ENCODE results near the gene SACM1L.
"Not testable (repeated sequence)": the region's sequence is repeated elsewhere in the genome, so short reads cannot be mapped to it uniquely, and the experiment has no call there.

Gene SACM1L

DNA sequence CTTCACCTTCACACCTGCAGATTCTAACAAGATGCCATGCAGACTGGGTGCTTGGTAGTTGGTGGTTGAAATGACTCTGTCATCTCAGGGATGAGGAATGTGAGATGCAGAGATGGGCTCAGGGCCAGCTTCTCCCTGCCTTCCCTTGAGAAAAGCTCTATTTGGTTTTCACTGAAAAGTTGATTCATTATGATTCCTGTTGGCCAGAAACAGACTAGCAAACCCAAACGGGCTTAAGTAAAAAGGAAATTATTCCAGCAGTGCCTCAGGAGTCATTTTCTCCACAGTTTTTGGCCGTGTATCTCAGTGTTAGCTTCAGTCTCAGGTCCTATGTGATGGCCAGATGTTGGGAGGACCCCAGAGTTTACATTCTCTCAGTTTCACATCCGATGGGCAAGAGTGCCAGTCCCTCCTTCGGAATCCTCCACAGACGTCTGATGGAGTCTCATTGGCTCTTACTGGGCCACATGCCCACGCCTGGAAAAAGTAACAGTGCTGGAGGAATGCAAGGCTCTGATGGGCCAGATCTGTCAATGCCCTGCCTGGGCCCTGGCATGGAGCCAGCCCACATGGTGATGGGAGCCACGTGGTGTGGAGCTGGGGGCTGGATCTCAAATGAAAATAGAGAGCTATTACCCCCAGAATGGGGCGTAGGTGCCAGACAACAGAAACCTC, 22.3 kb upstream of the SACM1L start:
- DNase-seq (ENCODE audit: low read depth in 3 of 3, low spot score in 1 of 3) = no peak

DNA sequence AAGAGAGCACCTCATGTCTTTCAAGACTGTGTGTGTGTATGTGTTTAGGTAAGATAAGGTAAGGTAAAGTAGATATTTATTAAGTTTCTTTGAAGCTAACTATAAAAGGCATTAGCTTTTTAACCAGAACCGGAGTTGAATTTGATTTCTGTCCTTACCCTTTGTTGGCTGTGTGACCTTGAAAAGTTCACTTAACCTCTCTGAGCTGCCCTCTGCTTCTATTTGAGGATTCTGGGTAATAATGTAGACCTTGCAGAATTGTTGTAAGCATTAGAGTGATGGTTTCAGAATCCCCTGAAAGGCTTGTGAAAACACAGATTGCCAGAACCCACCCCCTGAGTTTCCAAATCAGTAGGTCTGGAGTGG, 21.6 kb upstream of the SACM1L start:
- no peak for DNase-seq (ENCODE audit: low read depth in 3 of 3, low spot score in 1 of 3)

DNA sequence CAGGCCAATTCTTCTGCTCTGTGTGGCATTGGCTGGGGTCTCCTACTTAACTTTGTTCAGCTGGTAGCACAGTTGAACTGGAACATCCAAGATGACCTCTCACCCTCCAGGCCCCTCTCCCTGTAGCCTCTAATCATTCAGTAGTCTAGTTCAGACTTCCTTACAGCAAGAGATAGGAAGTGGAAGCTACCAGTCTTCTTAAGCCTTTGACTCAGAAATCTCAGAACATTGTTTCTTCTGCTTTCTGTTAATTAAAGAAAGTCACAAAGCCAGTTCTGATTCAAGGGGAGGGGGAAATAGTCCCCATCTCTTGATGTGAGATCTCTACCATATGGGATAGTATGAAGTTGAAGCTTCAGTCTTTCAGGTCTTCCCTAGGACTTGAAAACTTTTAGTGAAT, 18.8 kb upstream of the SACM1L start:
- DNase-seq (ENCODE audit: low read depth in 3 of 3, low spot score in 1 of 3) = no peak

DNA sequence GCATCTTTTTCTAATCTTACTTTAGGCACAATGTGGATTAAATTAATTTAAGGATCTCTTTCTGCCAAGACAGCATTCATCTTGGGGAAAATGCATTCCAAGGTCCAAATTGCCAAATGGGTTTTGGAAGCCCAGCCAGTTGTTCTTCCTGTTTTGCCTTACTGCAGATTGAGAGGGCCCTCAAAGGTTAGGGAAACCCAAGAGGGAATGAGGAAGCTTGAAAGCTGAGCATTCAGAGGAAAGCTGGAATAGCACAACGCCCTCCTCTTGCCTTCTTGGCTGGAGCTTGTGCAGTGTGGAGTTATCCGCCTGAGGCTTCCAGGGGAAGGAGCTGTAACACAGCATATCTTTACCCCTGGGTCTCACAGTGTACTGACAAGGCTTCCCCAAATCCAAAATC, 18.2 kb upstream of the SACM1L start:
- no peak for DNase-seq (ENCODE audit: low read depth in 3 of 3, low spot score in 1 of 3)

DNA sequence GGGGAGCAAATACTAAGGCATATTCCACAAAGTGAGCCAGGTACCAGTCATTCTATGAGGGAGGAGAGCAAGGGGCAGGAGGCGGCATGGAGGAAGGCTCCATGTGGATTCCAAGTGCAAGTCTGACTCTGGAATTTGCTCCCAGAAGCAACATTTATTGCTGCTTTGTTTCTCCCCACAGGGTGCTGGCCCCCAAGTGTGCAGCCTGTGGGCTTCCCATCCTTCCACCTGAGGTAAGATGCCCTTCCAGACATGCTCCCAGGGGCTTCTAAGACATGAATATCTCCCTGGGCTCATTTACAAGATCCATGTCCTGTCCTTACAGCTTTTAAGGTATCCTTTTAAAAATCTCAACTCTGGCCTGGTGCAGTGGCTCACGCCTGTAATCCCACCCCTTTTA, 15.9 kb upstream of the SACM1L start:
- DNase-seq (ENCODE audit: low read depth in 3 of 3, low spot score in 1 of 3) = no peak

DNA sequence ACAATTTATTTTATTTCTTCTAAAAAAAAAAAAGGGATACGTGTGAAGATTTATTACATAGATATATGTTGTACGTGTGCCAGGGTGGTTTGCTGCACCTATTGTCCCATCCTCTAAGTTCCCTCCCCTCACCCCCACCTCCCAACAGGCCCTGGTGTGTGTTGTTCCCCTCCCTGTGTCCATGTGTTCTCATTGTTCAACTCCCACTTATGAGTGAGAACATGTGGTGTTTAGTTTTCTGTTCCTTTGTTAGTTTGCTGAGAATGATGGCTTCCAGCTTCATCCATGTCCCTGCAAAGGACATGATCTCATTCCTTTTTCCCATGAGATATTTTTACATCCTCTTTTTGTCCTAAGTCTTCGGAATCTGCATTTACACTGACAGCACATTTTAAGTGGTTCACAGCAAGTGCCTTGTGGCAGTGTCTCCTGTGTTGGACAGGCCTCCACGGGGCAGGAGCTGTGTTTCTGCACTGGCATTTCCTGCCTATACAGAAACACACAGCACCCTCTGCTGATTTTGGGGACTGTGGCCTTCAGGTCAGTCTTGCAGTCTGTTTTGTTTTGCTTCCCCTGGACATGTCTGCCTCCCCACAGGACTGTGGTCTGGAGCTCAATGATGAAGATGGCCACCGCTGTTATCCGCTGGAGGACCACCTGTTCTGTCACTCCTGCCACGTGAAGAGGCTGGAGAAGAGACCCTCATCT, 12.7 kb upstream of the SACM1L start:
- no peak for DNase-seq (ENCODE audit: low read depth in 3 of 3, low spot score in 1 of 3)

DNA sequence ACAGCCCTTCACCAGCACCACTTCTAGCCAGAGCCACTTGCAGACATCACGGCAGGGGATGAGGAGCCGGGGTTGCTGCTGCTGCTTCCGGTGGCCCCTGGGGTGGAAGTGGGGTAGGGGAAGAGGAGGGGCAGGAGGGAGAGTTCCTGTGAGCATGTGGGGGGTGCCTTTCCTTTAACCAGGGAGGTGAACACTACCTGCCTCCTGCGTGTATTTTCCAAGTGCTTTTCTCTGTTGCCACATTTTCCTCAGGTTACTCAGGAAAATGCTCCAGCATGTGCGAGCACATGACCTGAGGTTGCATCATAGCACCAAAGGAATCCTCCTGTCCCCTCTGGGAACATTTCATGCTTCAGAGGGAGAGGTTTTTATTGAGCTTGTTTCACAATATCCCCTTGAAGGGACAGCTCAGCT, 12.2 kb upstream of the SACM1L start:
- peak in 2 of 3 donors; percentile 31 to 37 for DNase-seq (ENCODE audit: low read depth in 3 of 3, low spot score in 1 of 3)

DNA sequence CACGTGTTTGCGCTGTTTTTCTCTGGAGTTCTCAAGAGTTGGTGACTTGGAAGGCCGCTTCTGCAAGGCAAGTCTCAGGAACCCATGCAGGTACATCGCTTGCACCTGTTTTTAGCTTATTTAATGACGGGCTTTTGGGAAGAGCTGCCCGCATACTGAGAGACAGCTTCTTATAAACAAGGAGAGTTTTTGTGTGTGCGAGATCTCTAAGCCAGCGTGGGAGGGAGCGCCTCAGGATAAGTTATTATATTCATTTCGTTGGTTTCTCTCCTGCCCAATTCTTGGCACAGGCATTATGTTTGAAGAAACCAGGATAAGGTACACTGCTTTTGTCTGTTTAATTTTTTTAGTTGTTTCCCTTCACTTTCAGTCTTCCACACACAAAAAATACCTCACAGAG, 11.4 kb upstream of the SACM1L start:
- DNase-seq (ENCODE audit: low read depth in 3 of 3, low spot score in 1 of 3) = no peak

DNA sequence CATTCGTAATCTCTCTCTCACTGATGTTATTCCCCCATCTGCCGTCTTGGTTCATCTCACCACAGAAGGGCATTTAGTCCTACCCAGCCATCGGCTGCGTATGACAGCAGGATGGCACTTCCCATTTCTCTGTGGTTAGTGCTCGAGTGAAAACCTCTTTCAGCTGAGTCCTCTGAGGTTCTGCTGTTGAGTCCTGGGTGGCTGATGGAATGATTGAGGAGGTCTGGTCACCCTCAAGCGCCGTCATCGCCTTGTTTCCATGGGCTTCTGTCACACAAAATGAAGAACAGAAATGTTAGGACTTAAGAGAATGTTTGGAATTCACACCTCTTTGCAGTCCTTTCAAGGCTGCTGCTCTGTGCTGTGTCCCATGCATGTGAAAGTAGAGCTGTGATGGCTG, 9.4 kb upstream of the SACM1L start:
- no peak for DNase-seq (ENCODE audit: low read depth in 3 of 3, low spot score in 1 of 3)

DNA sequence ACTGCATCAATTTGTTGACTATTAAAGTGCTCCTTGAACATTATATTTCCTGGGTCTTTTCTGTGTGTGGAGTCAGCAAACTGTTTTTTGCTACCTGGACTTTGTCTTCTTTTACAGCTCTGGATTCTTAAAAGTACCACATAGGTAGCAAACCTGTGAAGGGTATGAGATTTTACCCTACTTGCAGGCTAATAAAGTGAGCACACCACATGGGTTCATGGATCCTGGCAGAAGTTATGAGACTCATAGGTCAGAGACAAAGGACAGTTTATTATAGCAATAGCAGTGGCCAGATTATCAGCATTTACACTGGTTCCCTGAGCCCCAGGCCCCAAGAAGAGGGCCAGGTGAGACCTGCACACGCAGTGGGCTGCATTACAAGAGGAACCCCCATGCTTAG, 8.0 kb upstream of the SACM1L start:
- DNase-seq (ENCODE audit: low read depth in 3 of 3, low spot score in 1 of 3) = no peak

DNA sequence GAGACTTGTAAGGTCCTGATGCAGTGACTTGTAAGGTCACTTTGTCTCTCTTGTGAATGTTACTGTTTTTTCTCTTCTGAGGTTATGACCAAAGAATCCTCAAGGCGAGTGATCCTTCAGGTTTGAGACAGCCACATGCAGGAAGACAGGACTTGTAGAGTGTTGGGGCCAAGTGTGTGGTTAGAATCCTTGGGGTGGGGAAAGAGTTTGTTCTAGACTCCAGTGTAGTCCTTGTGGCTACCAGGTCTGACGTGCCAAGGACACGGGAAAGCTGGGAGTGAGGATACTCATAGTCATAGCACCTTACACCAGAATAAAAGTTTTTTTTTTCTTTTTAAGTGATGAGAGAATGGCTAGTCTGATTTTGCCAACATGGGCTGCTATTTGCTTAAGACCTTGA, 7.3 kb upstream of the SACM1L start:
- no peak for DNase-seq (ENCODE audit: low read depth in 3 of 3, low spot score in 1 of 3)

DNA sequence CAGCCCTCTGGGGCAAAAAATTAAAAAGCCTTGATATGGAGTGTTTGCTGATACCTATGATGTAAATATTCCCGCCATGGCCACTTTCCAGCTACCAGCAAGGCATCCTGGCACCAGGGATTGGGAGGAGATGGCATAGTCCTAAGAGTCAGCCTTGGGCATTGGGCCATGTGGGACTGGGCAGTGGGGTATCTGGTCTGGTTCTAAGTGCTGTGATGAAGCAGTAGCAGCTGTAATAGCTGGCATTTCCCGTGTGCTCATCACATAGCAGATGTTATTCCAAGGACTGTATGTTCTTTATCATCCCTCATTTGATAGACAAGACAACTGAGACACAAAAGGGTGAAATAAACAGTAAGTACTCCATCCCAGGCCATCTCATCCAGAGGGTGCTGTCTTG, 6.9 kb upstream of the SACM1L start:
- no peak for DNase-seq (ENCODE audit: low read depth in 3 of 3, low spot score in 1 of 3)

DNA sequence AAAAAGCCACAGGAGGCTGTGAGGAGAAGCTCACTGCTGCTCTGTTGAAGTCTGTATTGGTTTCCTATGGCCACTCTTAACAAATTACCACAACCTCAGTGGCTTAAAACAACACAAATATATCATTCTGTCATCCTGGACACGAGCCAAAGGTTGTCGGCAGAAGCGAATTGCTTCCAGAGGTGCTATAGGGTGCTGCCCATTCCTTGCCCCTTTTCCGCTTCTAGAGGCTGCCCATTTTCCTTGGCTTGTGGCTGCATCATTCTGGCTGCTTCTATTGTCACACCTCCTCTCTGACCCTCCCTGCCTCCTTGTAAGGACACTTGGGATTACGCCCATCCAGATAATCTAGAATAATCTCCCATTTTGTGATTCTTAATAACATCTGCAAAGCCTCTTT, 6.4 kb upstream of the SACM1L start:
- no peak for DNase-seq (ENCODE audit: low read depth in 3 of 3, low spot score in 1 of 3)

DNA sequence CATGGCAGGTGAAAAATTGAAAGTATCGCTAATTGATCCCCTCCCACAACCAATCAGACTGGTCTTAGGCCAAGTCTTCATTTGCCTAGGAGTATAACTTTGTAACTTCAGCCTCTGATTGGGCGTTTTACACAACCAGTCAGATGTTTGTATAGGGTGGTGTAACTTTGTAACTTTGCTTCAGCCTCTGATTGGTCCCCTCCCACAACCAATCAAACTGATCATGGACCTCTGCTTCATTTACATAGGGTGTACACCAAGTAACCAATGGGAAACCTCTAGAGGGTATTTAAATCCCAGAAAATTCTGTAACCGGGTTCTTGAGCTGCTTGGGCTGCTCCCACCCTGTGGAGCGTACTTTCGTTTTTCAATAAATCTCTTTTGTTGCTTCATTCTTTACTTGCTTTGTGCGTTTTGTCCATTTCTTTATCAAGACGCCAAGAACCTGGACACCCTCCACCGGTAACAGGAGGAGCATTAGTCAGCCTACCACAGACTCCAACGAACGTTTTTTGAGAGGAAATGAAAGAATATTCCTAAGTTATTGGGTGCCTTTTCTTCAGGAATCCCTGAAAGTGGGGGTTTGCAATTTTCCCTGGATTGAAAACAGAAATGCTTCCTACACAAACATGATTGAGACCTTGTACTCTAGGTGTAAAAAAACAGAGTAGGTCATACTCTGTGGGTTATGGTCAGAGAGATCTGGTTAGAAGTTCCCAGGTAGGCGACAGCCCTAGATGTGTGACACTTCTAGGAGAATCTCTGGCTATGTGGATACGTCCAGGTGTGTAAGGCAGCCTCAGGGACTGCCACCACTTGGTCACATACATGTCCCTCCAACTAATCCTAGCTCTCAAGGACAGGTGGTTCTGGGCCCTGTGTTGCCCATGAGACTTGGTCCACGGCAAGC, 5.5 kb upstream of the SACM1L start:
- DNase-seq (ENCODE audit: low read depth in 3 of 3, low spot score in 1 of 3) = no peak

DNA sequence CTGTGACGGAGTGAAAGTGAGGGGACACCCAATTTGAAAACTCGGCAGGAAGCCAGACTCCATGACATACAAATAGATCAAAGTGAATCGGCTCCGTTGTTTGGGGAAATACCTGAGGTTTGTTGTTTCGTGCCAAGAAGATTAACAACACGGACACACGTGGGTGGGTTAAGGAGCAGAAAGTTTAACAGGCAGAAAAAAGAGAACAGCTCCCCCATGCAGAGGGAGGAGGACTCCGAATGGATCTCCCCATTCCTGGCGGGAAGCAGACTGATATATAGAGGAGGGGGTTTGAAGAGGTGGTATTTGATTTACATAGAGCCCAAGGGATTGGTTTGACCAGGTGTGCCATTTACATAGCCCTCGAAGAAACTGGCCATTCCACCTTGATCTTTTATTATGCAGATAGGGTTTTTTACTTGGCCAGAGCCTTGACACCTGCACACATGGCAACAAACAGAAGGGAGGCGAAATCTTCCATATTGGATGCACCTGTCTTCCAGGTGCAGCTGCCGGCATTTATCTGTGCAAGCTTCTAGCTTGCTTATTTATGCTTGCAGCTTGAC, 4.8 kb upstream of the SACM1L start:
- no peak for DNase-seq (ENCODE audit: low read depth in 3 of 3, low spot score in 1 of 3)

DNA sequence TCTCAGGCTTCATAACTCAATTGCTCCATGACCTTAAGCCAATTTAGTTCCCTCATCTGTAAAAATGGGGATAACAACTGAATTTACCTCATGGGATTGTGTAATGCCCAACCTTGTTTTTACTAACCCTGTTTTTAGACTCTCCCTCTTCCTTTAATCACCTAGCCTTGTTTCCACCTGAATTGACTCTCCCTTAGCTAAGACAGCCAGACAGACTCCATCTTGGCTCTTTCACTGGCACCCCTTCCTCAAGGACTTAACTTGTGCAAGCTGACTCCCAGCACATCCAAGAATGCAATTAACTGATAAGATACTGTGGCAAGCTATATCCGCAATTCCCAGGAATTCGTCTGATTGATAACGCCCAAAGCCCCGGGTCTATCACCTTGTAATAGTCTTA, 3.5 kb upstream of the SACM1L start:
- not testable (repeated sequence) for DNase-seq (ENCODE audit: low read depth in 3 of 3, low spot score in 1 of 3)

DNA sequence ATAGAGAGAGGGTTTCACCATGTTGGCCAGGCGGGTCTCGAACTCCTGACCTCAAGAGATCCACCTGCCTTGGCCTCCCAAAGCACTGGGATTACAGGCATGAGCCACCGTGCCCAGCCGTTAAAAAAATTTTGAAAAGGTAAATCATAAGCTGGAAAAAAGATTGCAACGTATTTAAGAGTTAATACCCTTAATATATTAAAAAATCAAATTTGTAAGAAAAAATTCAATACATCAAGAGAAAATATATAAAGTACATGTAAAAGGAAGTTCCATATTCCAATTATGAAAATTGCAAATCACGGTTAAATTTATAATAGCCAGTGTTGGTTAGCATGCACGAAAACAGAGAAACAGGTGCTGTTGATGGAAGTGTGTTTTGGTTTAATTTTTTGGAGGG, 2.3 kb upstream of the SACM1L start:
- no peak for DNase-seq (ENCODE audit: low read depth in 3 of 3, low spot score in 1 of 3)

DNA sequence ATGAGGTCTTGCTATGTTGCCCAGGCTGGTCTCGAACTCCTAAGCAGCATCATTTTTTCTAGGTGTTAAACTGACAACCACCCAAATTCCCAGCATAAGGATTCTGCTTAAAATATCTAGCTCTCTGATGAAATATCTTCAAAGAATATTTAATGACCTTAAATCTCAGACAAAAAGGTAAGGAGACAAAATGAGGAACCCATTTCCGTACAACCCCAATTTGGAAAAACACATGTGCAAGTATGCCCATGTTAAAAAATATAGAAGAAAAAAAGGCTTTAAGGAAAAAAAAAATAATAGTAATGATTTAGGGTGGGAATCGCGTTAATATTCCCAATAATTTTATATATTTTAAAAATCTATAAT, 1.4 kb upstream of the SACM1L start:
- DNase-seq (ENCODE audit: low read depth in 3 of 3, low spot score in 1 of 3) = no peak

DNA sequence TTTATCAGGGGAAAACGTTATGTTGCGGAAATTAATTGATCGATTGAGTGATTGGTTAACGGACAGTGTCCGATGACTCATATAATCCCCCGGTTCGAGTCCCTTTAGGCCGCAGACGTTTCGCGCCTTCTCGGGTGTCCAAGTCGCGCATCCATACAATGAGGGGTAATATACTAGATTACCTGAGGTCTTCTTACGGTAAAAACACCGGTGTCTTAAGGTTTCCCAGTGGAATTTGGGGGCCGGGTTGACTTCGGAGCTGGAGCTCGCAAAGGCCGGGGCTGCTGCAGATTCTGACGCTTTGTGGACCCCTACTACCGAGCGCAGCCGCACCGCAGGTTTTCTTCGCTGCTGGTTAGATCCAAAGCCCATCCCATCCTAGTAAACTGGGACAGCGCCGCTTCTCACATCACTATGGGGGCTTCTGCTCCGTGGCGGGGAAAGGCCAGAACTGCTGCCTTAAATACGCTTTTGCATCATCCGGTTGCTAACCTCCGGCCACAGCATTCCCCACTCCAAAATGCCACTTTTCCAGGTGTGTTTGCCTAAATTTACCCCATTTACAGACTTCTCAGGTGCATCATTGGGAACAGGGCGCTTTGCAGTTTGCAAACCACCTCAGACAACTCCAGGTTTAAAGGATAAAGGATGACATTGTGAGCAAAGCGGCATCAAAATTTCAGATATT, 858 bp upstream of the SACM1L start:
- peak in 1 of 3 donors; percentile 18 for DNase-seq (ENCODE audit: low read depth in 3 of 3, low spot score in 1 of 3)

DNA sequence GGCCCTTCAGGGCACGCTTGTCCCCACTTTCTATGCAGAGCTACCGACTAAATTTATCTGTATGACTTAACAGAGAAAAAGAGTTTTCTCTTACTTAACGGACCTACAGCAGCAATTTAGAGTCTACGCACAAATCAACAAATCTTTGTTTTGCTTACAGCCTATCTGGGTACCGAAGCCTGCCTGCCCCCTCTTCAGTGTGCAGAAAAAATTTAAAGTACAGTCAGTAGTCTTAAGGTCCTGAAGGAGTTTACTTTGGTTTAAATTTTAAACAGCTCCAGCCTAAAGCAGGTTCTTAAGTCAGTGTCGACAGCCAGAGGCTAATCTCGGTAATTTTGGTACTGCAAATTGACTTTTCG, 570 bp downstream of the SACM1L start:
- DNase-seq (ENCODE audit: low read depth in 3 of 3, low spot score in 1 of 3) = no peak

DNA sequence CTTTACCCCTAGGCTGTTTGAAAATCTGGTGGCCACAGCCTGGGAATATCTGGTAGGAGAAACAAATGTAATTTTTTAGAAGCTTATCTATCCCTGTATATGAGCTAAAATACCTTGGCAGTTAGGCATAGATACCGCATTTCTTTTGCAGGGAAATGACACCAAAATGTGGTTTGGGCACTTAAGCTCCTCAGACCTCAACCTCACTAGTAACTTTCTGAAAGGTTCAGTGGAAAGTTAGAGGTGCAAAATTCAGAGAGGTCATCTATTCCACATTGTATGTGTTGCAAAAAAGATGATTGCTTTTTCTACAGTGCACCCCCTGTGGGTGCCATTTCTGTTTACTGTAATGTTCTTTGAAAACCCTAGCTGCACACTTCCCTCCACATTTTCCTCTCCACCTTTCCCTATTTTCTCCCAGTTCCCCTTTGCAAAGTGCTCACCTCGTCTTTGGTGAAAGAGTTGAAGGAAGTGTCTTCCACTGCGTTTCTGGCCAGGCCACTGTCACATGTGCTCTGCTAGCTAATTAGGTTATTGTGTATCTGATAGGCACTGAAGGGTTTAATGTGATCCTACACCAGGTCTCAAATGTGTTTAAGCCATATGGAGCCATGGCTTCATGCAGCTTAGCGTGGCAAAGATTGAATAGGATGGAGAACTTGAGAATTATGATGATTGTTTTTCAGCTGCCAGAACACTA, 1.3 kb downstream of the SACM1L start:
- DNase-seq (ENCODE audit: low read depth in 3 of 3, low spot score in 1 of 3) = no peak

All from stimulated activated CD4-positive, alpha-beta T cell treated with anti-CD3 and anti-CD28 coated beads, TNF-alpha, amount 100 ng/mL, for 1 hour (primary cell).